WTC11 (cell line): ENCODE measurements around the gene FKBP11. TPM values are rescaled to one million over a fixed set of nuclear protein-coding genes. Genes with fewer than 3 reads are reported as not detected.

Source experiments
- ATAC-seq: fragments of 200-7000 bp; cut with Tn5 transposase; 2 replicates; pipeline ENCODE4 v1.10.0; 2021; ENCODE audit warnings: mild to moderate bottlenecking, moderate library complexity
- CTCF ChIA-PET: fragments of 300-600 bp; sonication (Branson Sonifier 250); formaldehyde crosslinking; loops from one replicate; lab custom pipeline; 2021; ENCODE audit warnings: antibody characterized with exemption; lab: Charles Lee
- POLR2A ChIA-PET: fragments of 350-600 bp; sonication (Branson Sonifier 250); formaldehyde crosslinking; loops from one replicate; lab custom pipeline; 2021; ENCODE audit warnings: antibody characterized with exemption; lab: Charles Lee
- DNase-seq: peaks from one replicate; pipeline ENCODE4 v3.0.0; 2021; ENCODE audit warnings: low spot score
- H3K27ac Mint-ChIP-seq: 2 replicates; pipeline ENCODE4 v1.8.0; 2021; ENCODE audit warnings: mixed read lengths
- H3K27me3 Mint-ChIP-seq: 2 replicates; pipeline ENCODE4 v1.8.0; 2021; ENCODE audit warnings: low read depth, mild to moderate bottlenecking, moderate library complexity, mixed read lengths
- H3K36me3 Mint-ChIP-seq: 2 replicates; pipeline ENCODE4 v1.8.0; 2021; ENCODE audit warnings: mixed read lengths
- H3K4me1 Mint-ChIP-seq: 2 replicates; pipeline ENCODE4 v1.8.0; 2022; ENCODE audit warnings: mixed read lengths
- H3K4me3 Mint-ChIP-seq: 2 replicates; pipeline ENCODE4 v1.8.0; 2021; ENCODE audit warnings: mild to moderate bottlenecking, moderate library complexity, mixed read lengths
- H3K9me3 Mint-ChIP-seq: 2 replicates; pipeline ENCODE4 v1.8.0; 2021; ENCODE audit warnings: mixed read lengths
- E2F5 ChIP-seq: sonication (generic); formaldehyde crosslinking; IDR thresholded peaks from 2 replicates; pipeline ENCODE4 v1.8.1; 2022; ENCODE audit warnings: mild to moderate bottlenecking, moderate library complexity, missing genetic modification reagents
- ESRRA ChIP-seq: sonication (generic); formaldehyde crosslinking; IDR thresholded peaks from 2 replicates; pipeline ENCODE4 v1.8.1; 2022; ENCODE audit warnings: mild to moderate bottlenecking, missing genetic modification reagents, borderline replicate concordance
- FOXP1 ChIP-seq: sonication (generic); formaldehyde crosslinking; IDR thresholded peaks from 2 replicates; pipeline ENCODE4 v1.8.0; 2022; ENCODE audit warnings: missing genetic modification reagents, mild to moderate bottlenecking, moderate library complexity, borderline replicate concordance
- GTF2I ChIP-seq: fragments of 250-450 bp; sonication (Bioruptor Pico); conservative IDR thresholded peaks from 2 replicates; pipeline ENCODE4 v1.4.0; 2021; ENCODE audit warnings: mild to moderate bottlenecking
- HMGXB4 ChIP-seq: sonication (generic); formaldehyde crosslinking; IDR thresholded peaks from 2 replicates; pipeline ENCODE4 v1.8.1; 2023; ENCODE audit warnings: mild to moderate bottlenecking, moderate library complexity, missing genetic modification reagents
- MAX ChIP-seq: sonication (generic); formaldehyde crosslinking; IDR thresholded peaks from 2 replicates; pipeline ENCODE4 v1.8.0; 2022; ENCODE audit warnings: mild to moderate bottlenecking, missing genetic modification reagents
- TP53 ChIP-seq: sonication (generic); formaldehyde crosslinking; IDR thresholded peaks from 2 replicates; pipeline ENCODE4 v1.8.1; 2023; ENCODE audit warnings: mild to moderate bottlenecking, missing genetic modification reagents
- USF2 ChIP-seq: sonication (generic); formaldehyde crosslinking; IDR thresholded peaks from 2 replicates; pipeline ENCODE4 v1.8.1; 2023; ENCODE audit warnings: mild to moderate bottlenecking, missing genetic modification reagents, moderate library complexity
- ZBTB21 ChIP-seq: sonication (generic); formaldehyde crosslinking; IDR thresholded peaks from 2 replicates; pipeline ENCODE4 v1.8.1; 2023; ENCODE audit warnings: mild to moderate bottlenecking, missing genetic modification reagents, borderline replicate concordance
- ZBTB43 ChIP-seq: sonication (generic); formaldehyde crosslinking; IDR thresholded peaks from 2 replicates; pipeline ENCODE4 v1.8.1; 2023; ENCODE audit warnings: mild to moderate bottlenecking, missing genetic modification reagents
- ZNF138 ChIP-seq: sonication (generic); formaldehyde crosslinking; conservative IDR thresholded peaks from 2 replicates; pipeline ENCODE4 v1.8.1; 2022; ENCODE audit warnings: mild to moderate bottlenecking, moderate library complexity, missing genetic modification reagents
- ZNF317 ChIP-seq: sonication (generic); formaldehyde crosslinking; IDR thresholded peaks from 2 replicates; pipeline ENCODE4 v1.8.1; 2023; ENCODE audit warnings: low read depth, mild to moderate bottlenecking, moderate library complexity, missing genetic modification reagents, borderline replicate concordance
- ZNF396 ChIP-seq: fragments of 250-450 bp; sonication (Bioruptor Pico); IDR thresholded peaks from 2 replicates; pipeline ENCODE4 v1.8.0; 2021; ENCODE audit warnings: mild to moderate bottlenecking, moderate library complexity, borderline replicate concordance
- ZNF416 ChIP-seq: fragments of 250-450 bp; sonication (Bioruptor Pico); IDR thresholded peaks from 2 replicates; pipeline ENCODE4 v1.9.0; 2021; ENCODE audit warnings: mild to moderate bottlenecking, inconsistent platforms
- total RNA-seq: library from RNA; stranded (reverse); gene quantifications from 3 replicates; pipeline ENCODE4 v1.2.3, GENCODE V29; 2021

FKBP11 gene
- total RNA-seq, 1 experiment from 2014 or later = 64.5 TPM

- Mint-ChIP-seq H3K4me1 (peaks cover 47% of the 10 kb centered on the region), H3K36me3 (no peaks in the 10 kb centered on the region), H3K4me3 (peak overlapping the region; percentile 86), H3K9me3 (no peaks in the 10 kb centered on the region), H3K27me3 (peaks cover 97% of the 10 kb centered on the region)
- ATAC-seq (0 out of 2 replicates have a peak, but pooled peaks have one; percentile 3), DNase-seq (no peak)
- ChIA-PET POLR2A (interaction anchor here (0.5 to 1.6 kb wide), 2 partner anchors 14 to 105 kb away, joined by 3 to 4 read pairs; partner anchors contain the start of genes ARF3 and RND1), CTCF (interaction anchor here (0.6 to 11.0 kb wide), 14 partner anchors 11 to 377 kb away, joined by 3 to 164 read pairs (median 8); partner anchors contain the start of genes ARF3, DDN, FKBP11 and PRKAG1)
- no peak for TF ChIP-seq ZNF416 (CRISPR knock-in tag)
- TF ChIP-seq GTF2I = no peak
- TF ChIP-seq ZNF317 (CRISPR knock-in tag) = no peak
- TF ChIP-seq MAX = no peak
- no peak for TF ChIP-seq ZNF396 (CRISPR knock-in tag)
- TF ChIP-seq, all 79 proteins: peak for 0
- H3K27ac Mint-ChIP-seq = no peak overlapping the region
These were observed 45.5 kb upstream of the FKBP11 start for GRCh38 chr12:48970702-48971334.

- no peaks in the 10 kb centered on the region for H3K36me3 Mint-ChIP-seq
- H3K9me3 Mint-ChIP-seq = no peaks in the 10 kb centered on the region
- no peak overlapping the region for H3K27ac Mint-ChIP-seq
- ATAC-seq (peak; percentile 3; the same call in 1 of the 2 replicates), DNase-seq (peak; percentile 48)
- POLR2A ChIA-PET = interaction anchor here (0.5 to 1.6 kb wide), 2 partner anchors 13 to 104 kb away, joined by 3 to 4 read pairs; partner anchors contain the start of genes ARF3 and RND1
- H3K27me3 Mint-ChIP-seq = peaks cover 89% of the 10 kb centered on the region
- peak overlapping the region; percentile 86 for H3K4me3 Mint-ChIP-seq
- TF ChIP-seq HMGXB4 (CRISPR knock-in tag) (0 out of 2 replicates have a peak, but pooled peaks have one; percentile 21), FOXP1 (CRISPR knock-in tag) (peak; percentile 65; the same call in 1 of the 2 replicates), ZBTB21 (0 out of 2 replicates have a peak, but pooled peaks have one; percentile 17), TP53 (CRISPR knock-in tag) (peak; percentile 80), ESRRA (CRISPR knock-in tag) (no peak), E2F5 (CRISPR knock-in tag) (0 out of 2 replicates have a peak, but pooled peaks have one; percentile 28), ZNF138 (CRISPR knock-in tag) (0 out of 2 replicates have a peak, but pooled peaks have one; percentile 55), ZBTB43 (CRISPR knock-in tag) (no peak), USF2 (CRISPR knock-in tag) (0 out of 2 replicates have a peak, but pooled peaks have one; percentile 8), MAX (peak; percentile 73)
- H3K4me1 Mint-ChIP-seq = peaks cover 54% of the 10 kb centered on the region
- CTCF ChIA-PET = interaction anchor here (0.7 to 11.0 kb wide), 12 partner anchors 11 to 151 kb away, joined by 3 to 164 read pairs (median 13); partner anchors contain the start of genes ARF3, DDN and WNT1
These were observed 44.8 kb upstream of the FKBP11 start for GRCh38 chr12:48969833-48970701.
